ENCODE results near the gene RTF1.
"Not testable (repeated sequence)": the region's sequence is repeated elsewhere in the genome, so short reads cannot be mapped to it uniquely, and the experiment has no call there.

Gene RTF1

DNA sequence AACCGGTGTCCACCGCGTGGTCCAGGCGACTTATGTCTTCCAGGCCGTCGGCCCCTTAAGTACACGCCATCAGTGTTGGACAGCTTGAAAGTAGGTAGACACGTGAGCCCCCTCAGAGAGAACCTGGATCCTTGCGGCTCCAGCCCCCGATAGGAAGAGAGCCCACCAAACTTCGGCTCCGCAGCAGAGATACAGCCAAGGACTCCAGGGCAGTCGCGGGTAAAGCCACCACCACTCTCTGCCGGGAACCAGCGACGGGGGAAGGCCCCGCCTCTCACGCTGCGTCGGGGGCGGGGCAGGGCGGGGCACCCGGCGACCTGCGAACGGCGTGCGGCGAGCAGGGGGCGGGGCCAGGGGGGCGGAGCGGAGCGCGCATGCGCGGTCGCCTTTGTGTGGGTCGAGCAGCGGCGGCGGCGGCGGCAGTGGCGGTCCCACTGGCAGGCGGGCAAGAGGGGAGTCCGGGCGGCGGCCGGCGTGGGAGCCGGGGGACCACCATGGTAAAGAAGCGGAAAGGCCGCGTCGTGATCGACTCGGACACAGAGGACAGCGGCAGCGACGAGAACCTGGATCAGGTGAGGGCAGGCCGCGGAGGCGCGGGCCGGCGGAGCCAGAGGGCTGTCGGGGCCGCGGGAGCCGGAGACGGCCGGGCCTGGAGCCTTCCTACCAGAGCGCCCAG is at the start of gene RTF1:
Gene RTF1 (plus strand): TSS at position 354 of the 676 bp plus-strand sequence. CDS start 21 bp downstream, at position 375.
- FAIRE-seq (peak; percentile 84), DNase-seq (ENCODE audit: insufficient read length, low spot score) (peak; percentile 83)

DNA sequence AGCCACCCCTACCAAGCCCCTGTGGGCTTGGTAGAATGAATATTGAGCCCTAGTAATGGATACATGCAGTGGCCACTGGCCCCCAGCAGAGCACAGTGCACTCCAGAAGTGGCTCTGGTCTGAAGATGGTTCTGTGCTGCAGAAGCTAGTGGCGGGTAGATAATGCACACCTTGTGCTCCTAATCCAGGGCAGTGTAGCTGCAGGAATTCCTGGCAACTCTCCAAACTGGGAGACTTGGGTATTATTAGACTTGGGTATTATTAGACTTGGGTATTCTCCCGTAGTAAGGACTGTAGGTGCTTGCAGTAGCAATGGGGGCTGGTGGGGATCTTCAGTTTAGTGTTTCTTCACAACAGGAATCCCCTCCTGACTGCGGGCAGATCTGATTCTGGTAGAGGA is 49.5 kb upstream of the RTF1 start:
- FAIRE-seq (no peak), DNase-seq (ENCODE audit: insufficient read length, low spot score) (no peak)

DNA sequence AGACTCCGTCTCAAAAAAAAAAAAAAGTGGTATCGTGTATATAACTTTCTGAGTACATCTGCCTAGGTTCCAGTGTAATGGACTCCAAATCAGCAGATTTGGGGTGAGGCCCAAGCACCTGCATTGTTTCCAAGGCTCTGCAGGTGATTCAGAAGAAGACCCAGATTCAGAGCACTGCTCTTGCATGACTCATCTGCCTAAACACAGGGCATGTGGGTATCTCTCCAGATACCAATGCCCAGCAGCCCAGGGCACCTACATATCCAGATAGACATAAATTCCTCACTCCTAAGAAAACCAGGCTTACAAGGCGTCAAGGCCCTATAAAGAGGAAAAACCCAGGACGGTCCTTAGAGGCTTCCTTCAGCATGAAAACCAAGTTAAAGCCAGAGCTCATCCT is 38.9 kb upstream of the RTF1 start:
- FAIRE-seq (no peak), DNase-seq (ENCODE audit: insufficient read length, low spot score) (no peak)

DNA sequence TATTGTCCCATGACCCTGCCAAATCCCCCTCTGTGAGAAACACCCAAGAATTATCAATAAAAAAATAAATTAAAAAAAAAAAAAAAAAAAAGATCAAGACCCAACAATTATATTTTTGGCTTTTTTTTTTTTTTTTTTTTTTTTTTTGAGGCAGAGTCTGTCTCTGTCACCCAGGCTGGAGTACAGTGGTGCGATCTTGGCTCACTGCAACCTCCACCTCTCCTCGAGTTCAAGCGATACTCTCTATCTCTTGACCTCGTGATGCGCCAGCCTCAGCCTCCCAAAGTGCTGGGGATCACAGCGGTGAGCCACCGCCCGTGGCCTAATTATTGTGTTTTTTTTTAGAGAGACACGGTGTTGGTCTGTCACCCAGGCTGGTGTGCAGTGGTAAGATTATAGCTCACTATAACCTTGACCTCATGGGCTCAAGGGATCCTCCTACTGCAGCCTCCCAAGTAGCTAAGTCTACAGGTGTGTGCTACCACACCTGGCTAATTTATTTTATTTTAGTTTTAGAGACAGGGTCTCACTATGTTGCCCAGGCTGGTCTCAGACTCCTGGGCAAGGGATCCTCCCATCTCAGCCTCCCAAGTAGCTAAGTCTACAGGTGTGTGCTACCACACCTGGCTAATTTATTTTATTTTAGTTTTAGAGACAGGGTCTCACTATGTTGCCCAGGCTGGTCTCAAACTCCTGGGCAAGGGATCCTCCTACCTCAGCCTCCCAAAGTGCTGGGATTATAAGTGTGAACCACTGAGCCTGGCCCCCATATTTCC is 32.7 kb upstream of the RTF1 start:
- not testable (repeated sequence) for DNase-seq (ENCODE audit: insufficient read length, low spot score); FAIRE-seq

DNA sequence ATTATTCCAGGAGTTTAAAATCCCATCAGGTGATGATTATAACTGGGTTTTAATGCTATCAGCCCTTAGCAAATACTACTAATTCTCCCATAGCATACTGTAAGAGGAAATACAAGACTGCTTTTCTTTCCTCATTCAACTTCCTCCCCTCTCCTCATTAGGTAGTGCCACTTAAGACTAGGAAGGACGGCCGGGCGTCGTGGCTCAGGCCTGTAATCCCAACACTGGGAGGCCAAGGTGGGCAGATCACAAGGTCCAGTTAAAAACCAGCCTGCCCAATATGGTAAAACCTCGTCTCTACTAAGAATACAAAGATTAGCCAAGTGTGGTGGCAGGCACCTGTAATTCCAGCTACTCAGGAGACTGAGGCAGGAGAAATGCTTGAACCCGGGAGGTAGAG is 29.2 kb upstream of the RTF1 start:
- no peak for FAIRE-seq

DNA sequence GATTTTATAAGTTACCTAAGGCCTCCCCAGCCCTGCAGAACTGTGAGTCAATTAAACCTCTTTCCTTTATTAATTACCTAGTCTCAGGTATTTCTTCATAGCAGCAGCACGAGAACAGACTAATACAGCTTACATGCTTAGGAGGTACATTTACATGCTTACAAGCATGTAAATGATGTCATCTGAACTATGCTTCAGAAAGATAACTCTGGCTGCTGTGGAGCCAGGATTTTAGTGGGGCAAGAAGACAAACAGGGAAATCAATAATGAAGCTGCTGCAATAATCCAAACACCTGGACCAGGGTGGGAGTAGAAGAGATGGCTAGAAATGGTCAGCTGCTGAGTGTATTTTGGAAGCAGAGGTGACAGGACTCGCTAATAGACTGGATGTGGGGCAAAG is 24.2 kb upstream of the RTF1 start:
- no peak for FAIRE-seq
- no peak for DNase-seq (ENCODE audit: insufficient read length, low spot score)

More for the DNA sequence above, 29.2 kb upstream of the RTF1 start:
- DNase-seq (ENCODE audit: insufficient read length, low spot score): no peak

DNA sequence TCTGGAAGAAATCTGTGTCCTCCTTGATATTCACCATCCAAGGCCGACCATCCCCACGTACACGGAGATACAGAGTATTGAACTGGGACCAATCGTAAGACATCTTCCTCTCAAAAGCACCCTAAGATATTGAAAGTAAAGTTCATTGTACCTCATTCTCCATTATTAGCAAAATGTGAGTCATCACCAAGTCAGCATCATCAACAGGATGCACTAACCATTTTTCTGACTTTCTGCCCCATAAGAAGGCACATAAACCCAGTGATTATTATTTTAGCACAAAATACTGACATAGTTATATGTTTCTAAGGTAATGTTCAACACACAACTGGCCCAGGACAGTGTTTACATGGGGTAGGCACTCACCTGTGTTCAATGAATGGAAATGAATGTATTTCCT is 22.0 kb upstream of the RTF1 start:
- DNase-seq (ENCODE audit: insufficient read length, low spot score) (no peak), FAIRE-seq (no peak)

DNA sequence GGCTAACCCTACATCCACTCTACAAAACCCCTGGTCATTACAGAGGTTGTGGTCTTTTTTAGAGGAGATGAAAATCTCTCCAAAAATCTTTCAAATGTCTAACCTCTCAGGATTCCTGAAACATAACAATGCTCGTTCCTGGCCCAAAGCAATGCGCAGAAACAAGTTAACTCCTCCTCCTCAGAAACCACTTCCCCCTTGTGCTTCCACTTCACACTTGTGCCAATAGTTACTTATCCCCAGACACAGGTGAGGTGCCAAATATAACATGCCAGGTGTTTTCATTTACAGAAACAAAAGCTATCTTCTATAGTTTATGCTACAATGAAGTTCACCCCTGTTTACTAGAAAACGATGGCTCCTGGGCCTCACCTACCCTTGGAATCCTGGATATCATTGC is 20.8 kb upstream of the RTF1 start:
- DNase-seq (ENCODE audit: insufficient read length, low spot score) (no peak), FAIRE-seq (no peak)

DNA sequence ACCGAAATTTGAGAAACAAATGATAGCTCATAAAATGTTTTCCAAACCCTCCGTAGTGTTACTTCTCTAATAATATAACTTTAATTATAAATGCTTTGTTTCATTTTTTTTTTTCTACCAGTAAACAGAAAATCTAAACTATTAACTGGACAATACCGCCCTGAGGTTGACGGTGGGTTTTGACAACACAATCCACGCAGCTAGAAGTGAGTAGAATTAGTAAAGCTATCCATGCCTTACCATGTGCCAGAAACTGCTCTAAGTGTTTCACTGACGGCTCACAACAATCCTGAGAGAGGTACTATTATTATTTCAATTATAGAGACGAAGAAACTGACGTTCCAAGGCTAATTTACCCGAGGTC is 15.0 kb upstream of the RTF1 start:
- DNase-seq (ENCODE audit: insufficient read length, low spot score) (no peak), FAIRE-seq (no peak)

DNA sequence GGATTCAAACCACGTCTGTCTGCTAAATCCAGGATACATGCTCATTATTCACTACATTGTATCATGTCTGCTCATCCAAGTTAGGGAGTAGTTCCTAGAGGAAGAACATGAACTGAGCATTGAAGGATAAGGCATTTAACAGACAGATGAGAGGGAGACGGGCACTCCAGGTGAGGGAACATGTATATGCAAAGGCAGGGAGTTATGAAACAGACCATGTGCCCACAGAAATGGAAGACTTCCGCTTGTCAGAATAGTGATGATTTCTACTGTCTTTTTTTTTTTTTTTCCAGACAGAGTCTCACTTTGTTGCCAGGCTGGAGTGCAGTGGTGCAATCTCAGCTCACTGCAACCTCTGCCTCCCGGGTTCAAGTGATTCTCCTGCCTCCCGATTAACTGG is 9.6 kb upstream of the RTF1 start:
- DNase-seq (ENCODE audit: insufficient read length, low spot score): no peak
- no peak for FAIRE-seq

DNA sequence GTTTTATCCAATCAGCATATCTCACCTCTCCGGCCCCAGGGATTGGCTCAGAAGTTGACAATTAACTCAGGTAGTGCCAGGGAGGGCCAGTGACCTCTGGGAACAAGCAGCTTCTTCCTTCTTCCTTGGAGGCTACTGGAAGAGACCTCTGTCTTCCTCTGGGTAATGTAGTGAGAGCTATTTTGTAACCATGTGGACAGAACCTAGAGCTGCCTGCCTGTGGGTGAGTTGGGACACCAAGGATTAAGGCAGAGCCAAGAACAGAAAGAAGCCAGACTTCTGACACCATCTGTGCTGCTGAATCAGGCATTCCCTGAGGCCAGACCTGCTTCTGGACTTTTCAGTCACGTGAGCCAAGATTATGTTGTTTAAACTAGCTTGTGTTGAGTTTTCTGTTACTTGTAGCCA is 8.7 kb upstream of the RTF1 start:
- no peak for FAIRE-seq
- no peak for DNase-seq (ENCODE audit: insufficient read length, low spot score)

DNA sequence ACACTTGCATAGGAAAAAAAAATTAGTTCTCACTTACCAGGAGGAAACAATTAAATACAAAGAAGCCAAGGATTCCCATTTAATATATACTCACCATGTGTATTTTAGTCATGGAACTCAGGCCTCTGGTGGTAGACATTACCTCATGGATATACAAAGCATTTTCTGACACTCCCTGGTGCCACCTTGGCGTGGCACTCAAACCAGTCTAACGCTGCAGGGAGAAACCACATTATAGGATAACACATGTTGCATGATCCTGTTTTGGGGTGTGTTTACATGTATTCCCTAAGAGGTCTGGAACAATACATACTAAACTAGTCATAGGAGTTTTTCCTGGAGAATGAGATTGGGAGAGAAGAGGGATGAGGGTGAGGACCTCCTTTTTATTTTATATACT is 5.9 kb upstream of the RTF1 start:
- DNase-seq (ENCODE audit: insufficient read length, low spot score) (no peak), FAIRE-seq (no peak)

DNA sequence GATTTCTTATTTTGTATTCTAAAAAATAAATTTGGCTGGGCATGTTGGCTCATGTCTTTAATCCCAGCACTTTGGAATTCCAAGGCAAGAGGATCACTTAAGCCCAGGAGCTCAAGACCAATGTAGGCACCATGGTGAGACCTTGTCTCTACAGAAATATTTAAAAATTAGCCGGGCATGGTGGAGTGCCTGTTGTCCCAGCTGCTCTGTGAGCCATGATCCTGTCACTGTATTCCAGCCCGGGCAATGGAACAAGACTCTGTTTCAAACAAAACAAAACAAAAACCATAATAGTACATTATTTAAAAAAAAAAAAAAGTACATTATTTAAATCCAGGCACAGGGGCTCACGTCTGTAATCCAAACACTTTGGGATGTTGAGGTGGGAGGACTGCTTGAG is 5.5 kb upstream of the RTF1 start:
- FAIRE-seq (no peak), DNase-seq (ENCODE audit: insufficient read length, low spot score) (no peak)

DNA sequence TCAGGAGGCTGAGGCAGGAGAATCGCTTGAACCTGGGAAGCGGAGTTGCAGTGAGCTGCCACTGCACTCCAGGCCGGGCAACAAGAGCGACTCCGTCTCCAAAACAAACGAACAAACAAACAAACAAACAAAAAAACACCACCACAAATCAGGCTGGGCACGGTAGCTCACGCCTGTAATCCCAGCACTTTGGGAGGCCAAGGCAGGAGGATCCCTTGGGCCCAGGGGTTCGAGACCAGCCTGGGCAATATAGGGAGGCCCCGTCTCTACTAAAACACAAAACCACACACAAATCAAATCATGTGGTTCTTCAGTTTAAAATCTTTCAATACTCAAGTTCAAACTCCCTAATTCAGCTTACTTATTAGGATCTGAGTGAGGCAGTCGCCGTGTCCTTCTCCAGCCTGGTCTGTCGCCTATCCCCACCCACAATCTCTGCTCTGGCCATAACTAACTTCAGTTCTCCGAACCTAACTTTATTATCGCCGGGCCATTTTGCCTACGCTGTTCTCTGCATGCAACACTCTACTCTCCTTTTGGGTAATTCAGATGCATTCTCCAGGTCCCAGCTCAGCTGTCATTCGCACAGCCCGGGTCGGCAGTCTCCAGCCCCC is 660 bp upstream of the RTF1 start:
- FAIRE-seq (no peak), DNase-seq (ENCODE audit: insufficient read length, low spot score) (no peak)

DNA sequence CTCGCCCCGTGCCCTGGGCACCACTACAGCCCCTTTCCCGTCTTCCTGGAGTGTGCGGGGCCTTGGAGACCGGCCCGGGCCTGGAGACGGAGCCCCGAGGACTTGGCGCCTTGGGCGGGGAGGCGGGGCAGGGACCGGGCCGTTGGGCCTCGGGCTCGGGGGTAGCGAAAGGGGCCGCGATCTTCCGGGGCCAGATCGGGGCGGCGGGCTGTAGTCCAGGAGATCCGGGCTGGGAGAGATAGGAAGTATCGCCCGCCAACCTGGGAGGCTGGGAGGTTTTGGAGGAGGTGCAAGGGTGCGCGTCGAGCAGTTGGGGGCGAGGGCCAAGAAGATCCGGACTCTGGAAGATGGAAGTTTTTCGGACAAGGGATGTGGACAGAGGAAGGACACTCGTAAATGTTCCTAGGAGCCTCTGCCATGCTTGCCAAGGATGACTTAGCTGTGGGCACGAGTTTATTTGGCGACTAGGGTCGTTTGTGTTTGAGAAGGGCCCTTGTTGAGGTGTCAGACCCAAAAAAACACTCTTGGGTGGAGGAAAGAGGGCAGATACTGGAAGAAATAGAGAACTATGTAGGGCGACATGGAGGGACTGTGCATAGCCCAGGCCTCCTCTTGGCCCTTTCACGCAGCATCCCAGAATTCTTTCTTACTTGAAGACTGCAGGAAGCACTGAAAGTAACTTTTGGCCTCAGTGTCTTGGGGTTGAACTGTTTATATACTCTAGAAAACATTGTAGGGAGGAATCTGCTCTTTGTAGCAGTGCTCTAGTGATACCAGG is 712 bp downstream of the RTF1 start:
- DNase-seq (ENCODE audit: insufficient read length, low spot score) (no peak), FAIRE-seq (peak; percentile 39)

DNA sequence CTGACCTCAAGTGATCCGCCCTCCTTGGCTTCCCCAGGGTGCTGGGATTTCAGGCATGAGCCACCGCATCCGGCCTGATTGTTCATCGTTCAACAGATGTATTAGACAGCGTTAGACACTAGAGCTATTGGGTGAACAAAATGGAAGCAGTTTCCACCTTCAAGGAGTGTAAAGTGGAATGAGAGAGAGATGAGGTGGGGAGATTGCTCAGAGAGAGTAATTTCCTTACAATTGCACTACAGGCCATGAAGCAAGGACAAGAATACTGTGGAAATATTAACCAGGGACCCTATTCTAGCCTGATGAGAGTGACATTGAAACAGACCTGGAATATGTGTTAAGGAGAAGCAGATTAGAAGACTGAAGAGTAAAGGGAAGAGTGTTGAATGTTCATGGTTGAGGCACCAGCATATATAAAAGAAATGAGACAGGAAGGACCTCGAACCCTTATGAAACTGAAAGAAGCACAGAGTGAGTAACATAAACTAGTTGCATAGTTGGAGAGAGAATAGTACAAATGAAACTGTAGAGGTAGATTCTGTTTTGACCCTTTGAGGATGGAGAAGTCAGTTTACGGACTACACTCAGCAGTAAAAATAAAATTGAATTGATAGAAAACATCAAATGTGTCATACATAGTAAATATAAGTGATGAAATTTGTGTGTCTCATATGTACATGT is 7.2 kb downstream of the RTF1 start:
- FAIRE-seq (peak; percentile 97), DNase-seq (ENCODE audit: insufficient read length, low spot score) (peak; percentile 44)

DNA sequence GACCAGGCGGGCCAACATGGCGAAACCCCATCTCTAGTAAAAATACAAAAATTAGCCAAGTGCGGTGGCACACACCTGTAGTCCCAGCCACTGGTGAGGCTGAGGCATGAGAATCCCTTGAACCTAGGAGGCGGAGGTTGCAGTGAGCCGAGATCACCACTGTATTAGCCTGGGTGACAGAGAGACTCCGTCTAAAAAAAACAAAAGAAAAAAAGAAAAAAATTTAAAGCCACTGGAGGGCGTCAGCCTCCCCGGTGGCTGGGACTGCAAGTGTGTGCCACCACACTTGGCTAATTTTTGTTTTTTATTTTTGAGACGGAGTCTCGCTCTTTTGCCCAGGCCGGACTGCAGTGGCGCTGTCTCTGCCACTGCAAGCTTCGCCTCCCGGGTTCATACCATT is 7.9 kb downstream of the RTF1 start:
- FAIRE-seq: no peak
- DNase-seq (ENCODE audit: insufficient read length, low spot score): no peak

DNA sequence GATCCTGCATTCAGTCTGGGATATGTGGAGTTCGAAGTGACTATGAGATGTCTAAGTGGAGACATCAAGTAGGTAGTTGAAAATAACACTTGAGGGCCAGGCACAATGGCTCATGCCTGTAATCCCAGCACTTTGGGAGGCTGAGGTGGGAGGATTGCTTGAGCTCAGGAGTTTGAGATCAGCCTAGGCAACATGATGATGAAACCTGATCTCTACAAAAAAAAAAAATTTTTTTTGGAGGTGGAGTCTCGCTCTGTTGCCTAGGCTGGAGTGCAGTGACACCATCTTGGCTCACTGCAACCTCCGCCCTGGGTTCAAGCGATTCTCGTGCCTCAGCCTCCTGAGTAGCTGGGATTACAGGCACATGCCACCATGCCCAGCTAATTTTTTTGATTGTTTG is 9.0 kb downstream of the RTF1 start:
- not testable (repeated sequence) for FAIRE-seq; DNase-seq (ENCODE audit: insufficient read length, low spot score)

DNA sequence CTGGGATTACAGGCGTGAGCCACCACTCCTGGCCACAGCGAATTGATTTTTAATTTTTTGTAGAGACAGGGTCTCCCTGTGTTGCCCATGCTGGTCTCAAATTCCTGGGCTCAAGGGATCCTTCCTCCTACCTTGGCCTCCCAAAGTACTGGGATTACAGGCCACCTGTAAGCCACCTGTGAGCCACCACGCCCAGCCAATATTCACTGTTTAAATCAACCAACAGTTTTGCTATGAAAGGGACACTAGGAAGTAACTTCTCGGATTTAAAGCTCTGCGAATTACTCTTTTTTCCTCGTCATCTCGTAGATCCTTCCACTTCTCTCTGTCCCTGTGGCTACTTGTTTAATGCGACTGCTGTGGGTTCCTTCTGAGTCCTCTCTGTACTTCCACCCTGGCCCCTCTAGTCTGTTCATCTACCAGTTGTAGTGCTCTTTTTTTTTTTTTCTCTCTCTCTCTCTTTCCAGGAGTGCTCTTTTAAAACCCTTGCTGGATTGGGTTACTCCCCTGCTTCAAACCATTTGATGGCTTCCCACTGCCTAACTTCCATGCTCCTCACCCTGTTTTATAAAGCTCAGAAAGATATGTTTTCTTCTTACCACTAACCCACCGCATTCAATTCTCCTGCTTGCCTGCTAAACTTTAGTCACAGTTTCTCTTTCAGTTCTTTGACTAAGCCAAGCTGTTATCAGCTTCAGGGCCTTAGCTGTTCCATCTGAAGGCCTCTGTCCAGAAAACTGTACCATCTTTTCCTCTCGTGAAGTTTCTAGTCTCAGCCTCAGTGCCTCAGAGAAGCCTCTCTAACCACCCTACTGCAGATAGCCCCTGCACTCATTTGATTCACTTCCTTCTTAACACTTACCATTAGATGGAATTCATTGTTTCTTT is 12.4 kb downstream of the RTF1 start:
- FAIRE-seq (peak; percentile 96), DNase-seq (ENCODE audit: insufficient read length, low spot score) (peak; percentile 47)
